Non-pigmented ciliary epithelial cell (primary cell): ENCODE data around the gene DNMT3L.

ENCODE experiments used
- DNase-seq: peaks from one replicate; pipeline ENCODE4 v3.0.0-alpha.2; 2010; ENCODE audit warnings: low read depth

Gene DNMT3L

GRCh38 chr21:44279354-44280260 lies 17.9 kb upstream of the DNMT3L start:
- no peak for DNase-seq

DNA sequence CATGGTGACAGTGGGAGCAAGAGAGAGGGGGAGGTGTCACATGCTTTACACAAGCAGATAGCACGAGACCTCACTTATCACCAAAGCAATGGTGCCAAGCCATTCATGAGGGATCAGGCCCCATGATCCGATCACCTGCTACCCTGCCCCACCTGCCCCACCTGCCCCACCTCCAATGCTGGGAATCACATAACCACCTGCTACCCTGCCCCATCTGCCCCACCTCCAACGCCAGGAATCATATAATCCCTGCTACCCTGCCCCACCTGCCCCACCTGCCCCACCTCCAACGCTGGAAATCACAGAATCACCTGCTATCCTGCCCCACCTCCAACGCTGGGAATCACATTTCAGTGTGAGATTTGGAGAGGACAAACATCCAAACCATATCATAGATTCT lies 13.3 kb upstream of the DNMT3L start:
- DNase-seq = no peak

- no peak for DNase-seq
These were observed 11.3 kb upstream of the DNMT3L start for GRCh38 chr21:44273046-44273445.

- no peak for DNase-seq
These were observed 10.7 kb upstream of the DNMT3L start for GRCh38 chr21:44272284-44272858.

GRCh38 chr21:44271558-44272283 lies 10.0 kb upstream of the DNMT3L start:
- DNase-seq = no peak

DNA sequence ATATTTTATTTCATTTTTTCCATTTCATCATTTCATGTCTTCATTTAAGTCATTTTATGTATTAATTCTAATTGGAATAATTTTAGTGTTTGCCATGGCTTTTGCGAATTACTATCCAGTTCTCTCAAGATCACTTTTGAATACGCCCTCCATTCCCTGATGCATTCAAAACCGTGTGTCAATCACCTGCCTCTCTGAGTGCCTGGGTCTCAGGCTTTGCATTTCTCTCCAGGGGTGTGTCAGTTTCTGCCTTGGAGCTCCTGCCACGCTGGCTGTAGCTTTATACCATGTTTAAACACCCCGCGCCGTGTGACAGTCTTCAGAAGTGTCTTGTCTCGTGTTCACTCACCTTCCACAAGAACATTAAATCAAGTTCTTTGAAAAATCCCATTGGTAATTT lies 7.4 kb upstream of the DNMT3L start:
- no peak for DNase-seq

DNA sequence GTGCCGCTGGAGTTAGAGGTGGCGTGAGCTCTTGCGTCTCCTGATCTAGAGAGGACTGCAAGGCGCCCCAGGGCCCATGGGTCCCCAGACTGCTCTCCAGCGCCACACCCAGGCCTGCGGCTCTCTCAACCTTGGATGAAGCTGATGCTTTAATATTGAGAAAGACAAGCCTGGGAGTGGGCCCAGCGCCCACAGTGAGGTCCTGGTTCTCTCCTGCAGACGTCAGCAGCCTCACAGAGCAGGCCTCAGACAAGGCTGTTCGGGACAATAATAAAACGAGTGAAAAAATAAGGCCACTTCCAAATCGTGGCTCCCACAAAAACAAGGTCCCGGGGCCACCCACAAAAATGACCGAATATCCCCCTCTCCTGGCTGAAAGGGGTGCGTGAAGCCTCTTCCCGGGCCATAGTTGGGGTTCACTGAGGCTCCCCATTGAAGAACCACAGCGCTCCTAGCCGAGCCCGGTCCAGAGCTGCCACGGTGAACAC lies 6.0 kb upstream of the DNMT3L start:
- DNase-seq = no peak

- no peak for DNase-seq
These were observed 4.1 kb upstream of the DNMT3L start for GRCh38 chr21:44265734-44266270.

GRCh38 chr21:44263768-44264167 lies 2.1 kb upstream of the DNMT3L start:
- no peak for DNase-seq

DNA sequence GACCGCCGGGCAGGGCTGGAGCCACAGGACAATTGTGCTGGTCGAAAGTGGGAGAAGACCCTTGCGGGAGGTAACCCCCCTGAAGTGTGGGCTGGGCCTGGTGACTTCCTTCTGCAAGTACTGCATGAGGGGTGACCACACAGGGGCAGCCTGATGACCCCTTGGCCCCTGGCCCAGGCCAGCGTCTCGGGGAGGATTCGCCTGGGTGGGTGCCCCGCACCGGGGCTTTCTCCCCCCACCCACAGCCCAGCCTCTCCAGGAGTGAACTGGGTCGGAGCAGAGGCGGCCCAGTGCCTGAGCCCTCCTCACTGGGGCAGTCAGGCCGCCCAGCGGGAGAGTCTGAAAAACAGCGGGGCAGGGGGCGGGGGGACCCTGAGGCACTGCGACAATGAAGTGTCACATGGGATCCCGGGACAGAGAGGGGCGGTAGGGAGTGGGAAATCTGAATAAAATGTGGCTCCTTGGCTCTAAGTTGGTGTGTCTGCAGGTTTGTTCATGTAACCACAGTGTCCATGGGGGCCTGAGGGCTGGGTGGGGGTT lies 1.6 kb upstream of the DNMT3L start:
- DNase-seq = no peak

DNA sequence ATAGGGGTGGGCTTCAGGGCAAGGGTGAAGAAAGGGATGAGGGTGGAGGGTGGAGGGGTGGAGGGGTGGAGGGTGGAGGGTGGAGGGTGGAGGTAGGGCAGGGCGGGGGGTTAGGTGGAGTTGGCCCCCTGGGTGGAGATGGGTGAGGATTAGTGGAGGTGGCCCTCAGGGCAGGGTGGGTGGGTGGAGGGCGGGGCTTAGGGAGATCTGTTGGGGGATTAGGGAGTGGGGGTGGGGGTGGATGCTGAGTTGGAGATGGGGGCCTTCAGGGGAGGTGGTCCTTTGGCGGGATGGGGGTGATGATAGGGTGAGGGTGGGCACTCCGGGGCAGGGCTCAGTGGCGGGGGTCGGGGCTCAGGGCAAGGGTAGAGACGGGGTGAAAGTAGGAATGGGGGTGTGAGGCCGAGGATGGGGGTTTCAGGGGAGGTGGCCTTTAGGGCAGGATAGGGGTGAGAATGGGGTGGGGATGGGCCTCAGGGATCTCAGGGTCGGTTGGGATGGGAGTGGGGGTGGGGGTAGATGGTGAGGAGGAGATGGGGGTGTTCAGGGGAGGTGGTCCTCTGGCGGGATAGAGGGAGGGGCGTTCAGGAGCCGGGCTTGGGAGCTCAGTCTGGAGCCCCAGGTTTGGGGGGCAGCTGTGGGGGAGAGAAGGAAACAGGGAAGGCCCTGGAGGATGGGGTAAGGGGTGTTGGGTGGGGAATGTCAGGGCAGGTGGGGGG lies 800 bp upstream of the DNMT3L start:
- DNase-seq = no peak

DNA sequence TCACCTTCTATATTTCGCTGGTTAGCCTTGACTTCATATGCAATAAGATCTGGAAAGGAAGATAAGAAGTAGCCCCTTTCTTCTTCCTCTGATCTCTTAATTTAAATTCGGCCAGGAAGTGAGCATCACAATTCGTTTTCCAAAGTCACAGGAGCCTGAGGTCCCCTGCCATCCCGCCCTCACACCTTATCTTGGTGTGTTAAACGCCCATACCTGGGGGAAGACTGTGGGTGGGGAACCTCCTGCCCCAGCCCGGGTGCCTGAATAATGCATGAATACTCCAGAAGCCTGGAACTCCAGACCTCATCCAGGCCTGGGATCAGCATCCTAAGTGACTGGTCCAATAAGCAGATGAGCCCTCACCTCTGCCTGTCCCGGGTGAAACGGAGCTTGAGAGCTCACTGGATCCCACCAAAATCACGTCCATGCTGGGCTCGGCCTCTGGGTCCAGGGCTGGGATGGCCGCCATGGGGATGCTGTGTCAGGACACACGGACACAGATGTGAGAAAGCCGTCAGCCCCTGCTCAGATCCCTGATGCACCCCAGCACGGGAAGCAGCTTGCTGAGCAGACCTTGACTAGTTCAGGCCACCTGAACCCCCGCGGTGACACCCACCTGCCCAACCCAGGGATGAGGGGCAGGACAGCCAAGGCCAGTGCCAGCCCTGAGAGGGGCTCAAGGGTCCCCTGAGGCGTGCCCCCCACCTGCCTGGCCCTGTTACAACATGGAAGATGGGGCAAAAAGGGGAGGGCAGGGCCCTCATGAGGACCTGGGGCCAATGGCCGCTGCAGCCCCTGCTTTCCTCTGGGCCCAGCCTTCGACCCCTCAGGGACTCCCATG lies 686 bp downstream of the DNMT3L start:
- no peak for DNase-seq

GRCh38 chr21:44260066-44260465 lies 1.6 kb downstream of the DNMT3L start:
- DNase-seq = no peak

GRCh38 chr21:44259082-44259705 lies 2.5 kb downstream of the DNMT3L start:
- no peak for DNase-seq

GRCh38 chr21:44258056-44258725 lies 3.5 kb downstream of the DNMT3L start:
- no peak for DNase-seq

DNA sequence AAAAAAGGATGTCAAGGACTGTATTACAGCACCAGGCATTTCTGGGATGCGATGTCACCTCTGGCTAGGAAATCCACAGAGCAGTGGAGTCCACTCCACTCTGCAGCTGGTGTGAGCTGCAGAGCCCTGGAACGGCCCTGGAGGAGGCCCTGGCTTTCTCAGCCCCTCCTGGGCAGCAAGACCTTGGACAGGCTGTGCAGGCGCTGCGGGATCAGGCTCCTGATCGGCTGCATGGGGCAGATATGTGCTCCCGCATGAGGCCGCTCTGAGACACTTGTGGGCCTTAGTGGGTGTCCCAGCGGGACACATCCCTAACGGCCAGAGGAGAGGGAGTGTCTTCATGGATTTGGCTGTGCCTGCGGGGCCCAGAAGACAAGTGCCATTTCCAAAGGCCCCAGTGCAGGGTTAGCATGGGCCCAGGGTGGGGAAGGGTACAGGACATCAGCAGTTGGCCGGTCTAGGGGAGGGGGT lies 6.2 kb downstream of the DNMT3L start:
- no peak for DNase-seq

DNA sequence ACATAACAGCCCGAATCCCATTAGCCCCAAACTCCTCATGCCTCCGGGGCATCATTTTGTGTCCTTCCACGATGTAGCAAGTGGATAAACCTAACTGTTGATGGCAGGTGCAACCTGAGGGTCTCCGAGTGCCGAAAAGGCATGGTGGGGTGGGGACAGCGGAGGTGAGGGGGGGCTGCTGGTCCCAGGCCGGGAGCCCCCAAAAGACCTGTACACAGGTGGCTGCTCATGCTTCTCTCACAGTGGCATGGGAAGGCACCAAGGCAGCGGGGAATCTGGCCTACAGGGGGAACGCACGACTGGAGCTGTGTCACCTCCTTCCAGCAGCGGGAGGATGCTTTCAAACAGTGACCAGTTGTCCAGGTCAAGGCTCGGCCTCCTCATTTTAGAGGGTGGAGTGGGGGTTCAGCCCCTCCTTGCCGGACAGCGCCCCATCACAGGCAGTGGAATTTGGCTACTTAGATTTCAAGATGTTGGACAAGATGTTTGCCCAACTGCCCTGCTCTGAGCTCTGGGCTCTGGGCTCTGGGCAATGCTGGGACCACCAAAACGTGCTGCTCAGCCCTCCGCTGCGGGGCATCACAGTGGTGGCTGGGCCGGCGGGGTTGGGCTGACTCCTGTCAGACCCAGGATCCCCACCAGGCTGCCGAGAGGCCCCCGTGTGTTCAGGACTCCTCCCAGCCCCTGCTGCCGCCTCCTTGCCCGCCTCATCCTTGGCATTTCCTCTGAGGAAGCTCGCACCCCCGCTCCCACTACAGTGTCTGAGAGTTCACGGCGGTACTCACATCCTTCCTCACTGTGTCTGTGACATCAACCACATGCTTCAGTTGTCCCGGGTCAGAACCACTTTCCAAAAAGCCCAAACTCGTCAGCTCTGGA lies 7.6 kb downstream of the DNMT3L start:
- DNase-seq = no peak
